Liver (tissue), 10 donors: ENCODE data around the gene RERE. TPM values are rescaled to one million over a fixed set of nuclear protein-coding genes. Genes with fewer than 3 reads are reported as not detected.

Source experiments
- DNase-seq: peaks from one replicate; pipeline ENCODE4 v3.0.0-alpha.2; 2017; ENCODE audit warnings: low spot score
- H3K27ac ChIP-seq, 2 donors: one replicate each; pipeline ENCODE4 v1.7.0; 2013; ENCODE audit warnings: inconsistent platforms in 2 of 2, low read length in 2 of 2, control low read depth in 1 of 2, low read depth in 1 of 2, mild to moderate bottlenecking in 1 of 2
- H3K27me3 ChIP-seq, 4 donors: one replicate each; pipeline versions ENCODE4 v1.6.1 to v1.7.0; 2013; ENCODE audit warnings: low read length in 3 of 4, inconsistent platforms in 1 of 4, mild to moderate bottlenecking in 1 of 4, moderate library complexity in 1 of 4; ENCODE audit not compliant: control insufficient read depth in 4 of 4, insufficient read depth in 4 of 4
- H3K36me3 ChIP-seq, 4 donors: one replicate each; pipeline versions ENCODE4 v1.6.1 to v1.7.0; 2013; ENCODE audit warnings: low read length in 3 of 4, mild to moderate bottlenecking in 3 of 4, low read depth in 1 of 4, moderate library complexity in 1 of 4; ENCODE audit not compliant: control insufficient read depth in 4 of 4, insufficient read depth in 3 of 4
- H3K4me1 ChIP-seq, 4 donors: one replicate each; pipeline versions ENCODE4 v1.6.1 to v1.7.0; 2013; ENCODE audit warnings: low read length in 3 of 4, mild to moderate bottlenecking in 3 of 4, moderate library complexity in 1 of 4; ENCODE audit not compliant: control insufficient read depth in 4 of 4, insufficient read depth in 4 of 4
- H3K4me3 ChIP-seq, 3 donors: one replicate each; pipeline versions ENCODE4 v1.6.1 to v1.7.0; 2013; ENCODE audit warnings: low read length in 3 of 3, control low read depth in 1 of 3, low read depth in 1 of 3, mild to moderate bottlenecking in 1 of 3
- H3K9ac ChIP-seq, 2 donors: one replicate each; pipeline ENCODE4 v1.7.0; 2013; ENCODE audit warnings: low read length in 2 of 2, mild to moderate bottlenecking in 2 of 2, moderate library complexity in 2 of 2, control low read depth in 1 of 2, low read depth in 1 of 2
- H3K9me3 ChIP-seq, 4 donors: one replicate each; pipeline versions ENCODE4 v1.6.1 to v1.7.0; 2013; ENCODE audit warnings: low read length in 3 of 4; ENCODE audit not compliant: control insufficient read depth in 4 of 4
- EGR1 ChIP-seq, 2 donors: IDR thresholded peaks; 2 replicates each; pipeline ENCODE4 v1.6.1; 2016 to 2018; ENCODE audit warnings: antibody characterized with exemption in 2 of 2, low read depth in 2 of 2
- FOXA1 ChIP-seq: IDR thresholded peaks from 2 replicates; pipeline ENCODE4 v1.6.1; 2016; ENCODE audit warnings: antibody characterized with exemption
- FOXA2 ChIP-seq: IDR thresholded peaks from 2 replicates; pipeline ENCODE4 v1.6.1; 2016; ENCODE audit warnings: antibody characterized with exemption
- GABPA ChIP-seq, 2 donors: IDR thresholded peaks in 1 of 2; conservative IDR thresholded peaks in 1 of 2; 2 replicates each; pipeline ENCODE4 v1.6.1; 2016; ENCODE audit warnings: antibody characterized with exemption in 2 of 2, mild to moderate bottlenecking in 1 of 2, moderate library complexity in 1 of 2
- HNF4A ChIP-seq, 2 donors: conservative IDR thresholded peaks; 2 replicates each; pipeline ENCODE4 v1.6.1; 2016; ENCODE audit warnings: antibody characterized with exemption in 2 of 2, mild to moderate bottlenecking in 2 of 2
- HNF4G ChIP-seq: IDR thresholded peaks from 2 replicates; pipeline ENCODE4 v1.6.1; 2016; ENCODE audit warnings: antibody characterized with exemption
- JUND ChIP-seq, 2 donors: IDR thresholded peaks; 2 replicates each; pipeline ENCODE4 v1.6.1; 2016; ENCODE audit warnings: antibody characterized with exemption in 2 of 2
- RAD21 ChIP-seq, 2 donors: IDR thresholded peaks; 2 replicates each; pipeline ENCODE4 v1.6.1; 2016; ENCODE audit warnings: antibody characterized with exemption in 2 of 2, mild to moderate bottlenecking in 2 of 2
- SP1 ChIP-seq: IDR thresholded peaks from 2 replicates; pipeline ENCODE4 v1.6.1; 2018; ENCODE audit warnings: antibody characterized with exemption, mild to moderate bottlenecking
- TAF1 ChIP-seq: conservative IDR thresholded peaks from 2 replicates; pipeline ENCODE4 v1.6.1; 2016; ENCODE audit warnings: antibody characterized with exemption, mild to moderate bottlenecking
- YY1 ChIP-seq: IDR thresholded peaks from 2 replicates; pipeline ENCODE4 v1.6.1; 2016; ENCODE audit warnings: antibody characterized with exemption, mild to moderate bottlenecking
- WGBS: extraction: QIAGEN DNeasy Blood & Tissue Kit; methylation state at CpG from one replicate; pipeline ENCODE4 v1.1.7; 2013; 5-methylcytosine and 5-hydroxymethylcytosine counted together
- polyA plus RNA-seq, 2 donors: library from polyadenylated mRNA; stranded (reverse) in 1 of 2; unstranded in 1 of 2; fragments of 200-250 nt in 1 of 2; fragments of >200 nt in 1 of 2; fragmentation: Nextera tagmentation in 1 of 2; extraction: Ambion mirVana in 1 of 2; gene quantifications; one replicate each; pipeline versions ENCODE4 v1.2.1 to v1.2.3, GENCODE V29; 2013 to 2015
- small RNA-seq: library from RNA; depleted of rRNA; stranded (forward); fragments of <200 nt; gene quantifications from one replicate; pipeline ENCODE3, GENCODE V24; 2014
- total RNA-seq, 2 donors: library from RNA; depleted of rRNA; stranded (reverse); fragments of >200 nt; gene quantifications; one replicate each; pipeline ENCODE4 v1.2.3, GENCODE V29; 2014
- TF ChIP-seq, protein P1 (sequence below): IDR thresholded peaks from 2 replicates; pipeline ENCODE4 v1.6.1; 2016; ENCODE audit warnings: antibody characterized with exemption
- TF ChIP-seq, protein P2 (sequence below): IDR thresholded peaks from 2 replicates; pipeline ENCODE4 v1.6.1; 2016; ENCODE audit warnings: antibody characterized with exemption
- TF ChIP-seq, protein P3 (sequence below): IDR thresholded peaks from 2 replicates; pipeline ENCODE4 v1.6.1; 2016; ENCODE audit warnings: antibody characterized with exemption, mild to moderate bottlenecking
- TF ChIP-seq, protein P4 (sequence below): IDR thresholded peaks from 2 replicates; pipeline ENCODE4 v1.6.1; 2016; ENCODE audit warnings: antibody characterized with exemption
- donor health status: healthy.
- donor health status: healthy.
- donor health status: healthy.
- donor health status: healthy.
- donor health status: healthy.

The RERE gene
- total and polyA plus RNA-seq, 4 donors = 9.8 to 49.1 (median 24.8) TPM

DNA sequence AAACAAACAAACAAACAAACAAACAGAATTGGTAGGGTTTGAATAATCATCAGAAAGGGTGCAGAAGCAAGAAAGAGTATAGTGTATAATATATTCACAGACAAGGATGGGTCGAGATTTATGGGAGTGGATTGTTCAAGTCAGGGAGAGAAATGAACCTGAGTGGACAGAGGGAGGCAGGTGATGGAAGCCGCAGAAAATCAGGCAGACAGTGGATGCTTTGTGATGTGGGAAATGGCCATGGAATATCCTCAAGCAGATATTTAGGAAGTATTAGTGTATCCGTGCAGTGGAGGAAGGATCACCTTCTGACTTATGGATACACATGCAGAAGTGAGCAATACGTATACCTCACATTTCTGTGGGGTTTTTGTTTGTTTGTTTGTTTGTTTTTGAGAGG, 513.6 kb downstream of the RERE start:
- H3K4me1 ChIP-seq = no peaks in the 10 kb centered on the region
- H3K27ac ChIP-seq = no peak overlapping the region
- 93% methylated on average over 4 of the region's 4 CpGs for WGBS
- DNase-seq = no peak
- no peaks in the 10 kb centered on the region for H3K36me3 ChIP-seq
- no peaks in the 10 kb centered on the region for H3K9me3 ChIP-seq
- no peak overlapping the region for H3K4me3 ChIP-seq
- H3K27me3 ChIP-seq = no peaks in the 10 kb centered on the region
- H3K9ac ChIP-seq = no peak overlapping the region
- no peak for TF ChIP-seq GABPA (IDR thresholded peaks at IDR 0.05 in 1 of 2, conservative IDR thresholded peaks at IDR 0.05 in 1 of 2)
- TF ChIP-seq EGR1 (IDR thresholded peaks at IDR 0.05; ENCODE audit: low read depth in 2 of 2) = no peak
- TF ChIP-seq, protein P1, sequence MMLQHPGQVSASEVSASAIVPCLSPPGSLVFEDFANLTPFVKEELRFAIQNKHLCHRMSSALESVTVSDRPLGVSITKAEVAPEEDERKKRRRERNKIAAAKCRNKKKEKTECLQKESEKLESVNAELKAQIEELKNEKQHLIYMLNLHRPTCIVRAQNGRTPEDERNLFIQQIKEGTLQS = no peak
- TF ChIP-seq, protein P2, sequence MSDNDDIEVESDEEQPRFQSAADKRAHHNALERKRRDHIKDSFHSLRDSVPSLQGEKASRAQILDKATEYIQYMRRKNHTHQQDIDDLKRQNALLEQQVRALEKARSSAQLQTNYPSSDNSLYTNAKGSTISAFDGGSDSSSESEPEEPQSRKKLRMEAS = no peak
- TF ChIP-seq FOXA2 = no peak
- no peak for TF ChIP-seq RAD21 (IDR thresholded peaks at IDR 0.05)
- TF ChIP-seq, protein P3, sequence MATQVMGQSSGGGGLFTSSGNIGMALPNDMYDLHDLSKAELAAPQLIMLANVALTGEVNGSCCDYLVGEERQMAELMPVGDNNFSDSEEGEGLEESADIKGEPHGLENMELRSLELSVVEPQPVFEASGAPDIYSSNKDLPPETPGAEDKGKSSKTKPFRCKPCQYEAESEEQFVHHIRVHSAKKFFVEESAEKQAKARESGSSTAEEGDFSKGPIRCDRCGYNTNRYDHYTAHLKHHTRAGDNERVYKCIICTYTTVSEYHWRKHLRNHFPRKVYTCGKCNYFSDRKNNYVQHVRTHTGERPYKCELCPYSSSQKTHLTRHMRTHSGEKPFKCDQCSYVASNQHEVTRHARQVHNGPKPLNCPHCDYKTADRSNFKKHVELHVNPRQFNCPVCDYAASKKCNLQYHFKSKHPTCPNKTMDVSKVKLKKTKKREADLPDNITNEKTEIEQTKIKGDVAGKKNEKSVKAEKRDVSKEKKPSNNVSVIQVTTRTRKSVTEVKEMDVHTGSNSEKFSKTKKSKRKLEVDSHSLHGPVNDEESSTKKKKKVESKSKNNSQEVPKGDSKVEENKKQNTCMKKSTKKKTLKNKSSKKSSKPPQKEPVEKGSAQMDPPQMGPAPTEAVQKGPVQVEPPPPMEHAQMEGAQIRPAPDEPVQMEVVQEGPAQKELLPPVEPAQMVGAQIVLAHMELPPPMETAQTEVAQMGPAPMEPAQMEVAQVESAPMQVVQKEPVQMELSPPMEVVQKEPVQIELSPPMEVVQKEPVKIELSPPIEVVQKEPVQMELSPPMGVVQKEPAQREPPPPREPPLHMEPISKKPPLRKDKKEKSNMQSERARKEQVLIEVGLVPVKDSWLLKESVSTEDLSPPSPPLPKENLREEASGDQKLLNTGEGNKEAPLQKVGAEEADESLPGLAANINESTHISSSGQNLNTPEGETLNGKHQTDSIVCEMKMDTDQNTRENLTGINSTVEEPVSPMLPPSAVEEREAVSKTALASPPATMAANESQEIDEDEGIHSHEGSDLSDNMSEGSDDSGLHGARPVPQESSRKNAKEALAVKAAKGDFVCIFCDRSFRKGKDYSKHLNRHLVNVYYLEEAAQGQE = no peak
- no peak for TF ChIP-seq HNF4G
- TF ChIP-seq HNF4A (conservative IDR thresholded peaks at IDR 0.05) = no peak
- no peak for TF ChIP-seq FOXA1
- no peak for TF ChIP-seq SP1
- TF ChIP-seq TAF1 = no peak
- TF ChIP-seq JUND (IDR thresholded peaks at IDR 0.05) = no peak
- no peak for TF ChIP-seq YY1
- TF ChIP-seq, protein P4, sequence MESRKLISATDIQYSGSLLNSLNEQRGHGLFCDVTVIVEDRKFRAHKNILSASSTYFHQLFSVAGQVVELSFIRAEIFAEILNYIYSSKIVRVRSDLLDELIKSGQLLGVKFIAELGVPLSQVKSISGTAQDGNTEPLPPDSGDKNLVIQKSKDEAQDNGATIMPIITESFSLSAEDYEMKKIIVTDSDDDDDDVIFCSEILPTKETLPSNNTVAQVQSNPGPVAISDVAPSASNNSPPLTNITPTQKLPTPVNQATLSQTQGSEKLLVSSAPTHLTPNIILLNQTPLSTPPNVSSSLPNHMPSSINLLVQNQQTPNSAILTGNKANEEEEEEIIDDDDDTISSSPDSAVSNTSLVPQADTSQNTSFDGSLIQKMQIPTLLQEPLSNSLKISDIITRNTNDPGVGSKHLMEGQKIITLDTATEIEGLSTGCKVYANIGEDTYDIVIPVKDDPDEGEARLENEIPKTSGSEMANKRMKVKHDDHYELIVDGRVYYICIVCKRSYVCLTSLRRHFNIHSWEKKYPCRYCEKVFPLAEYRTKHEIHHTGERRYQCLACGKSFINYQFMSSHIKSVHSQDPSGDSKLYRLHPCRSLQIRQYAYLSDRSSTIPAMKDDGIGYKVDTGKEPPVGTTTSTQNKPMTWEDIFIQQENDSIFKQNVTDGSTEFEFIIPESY = no peak

DNA sequence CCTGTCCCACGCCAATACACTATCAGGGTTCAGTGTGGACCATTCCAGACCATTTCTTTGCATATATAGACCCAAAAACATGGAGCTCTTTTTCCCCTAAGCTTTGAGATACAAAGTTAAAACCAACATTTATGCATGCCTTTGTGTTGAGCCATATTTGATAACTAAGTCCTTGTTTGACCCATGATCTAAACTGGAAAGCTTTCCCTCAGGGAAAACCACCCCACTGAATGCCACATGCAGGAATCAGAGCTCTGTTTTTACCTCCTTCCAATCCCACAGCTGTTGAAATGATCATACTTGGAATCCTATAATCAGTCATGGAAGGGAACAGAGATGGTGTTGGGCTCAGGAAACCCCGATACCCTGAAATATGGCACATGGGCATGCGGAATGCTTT, 514.3 kb downstream of the RERE start:
- Histone ChIP-seq H3K27me3 (no peaks in the 10 kb centered on the region), H3K4me3 (no peak overlapping the region), H3K9me3 (no peaks in the 10 kb centered on the region), H3K9ac (no peak overlapping the region), H3K36me3 (no peaks in the 10 kb centered on the region), H3K4me1 (no peaks in the 10 kb centered on the region), H3K27ac (no peak overlapping the region)
- DNase-seq = no peak
- TF ChIP-seq TAF1 (no peak), SP1 (no peak), FOXA2 (no peak)
- 93% methylated on average over 3 of the region's 3 CpGs for WGBS

Small RNA genes within 50 kb of the gene (small RNA-seq; reads per million reads assigned to genes)
- gene MIR6728 = not detected
- gene RF00019 = not detected
- gene RF00599 = not detected

Other genes with a start within 250 kb of the RERE start
- gene ENO1, start 61.0 kb upstream of the RERE start, total RNA-seq = 100 to 1,000 TPM; 270 to 394 TPM
- gene ENO1, start 61.0 kb upstream of the RERE start, polyA plus RNA-seq = 100 to 1,000 TPM; 365 to 499 TPM
- not detected for gene CA6, start 128.2 kb upstream of the RERE start, total RNA-seq
- not detected for gene CA6, start 128.2 kb upstream of the RERE start, polyA plus RNA-seq
- gene SLC2A7, start 208.8 kb upstream of the RERE start, total RNA-seq = not detected
- gene SLC2A7, start 208.8 kb upstream of the RERE start, polyA plus RNA-seq = not detected